Progenitor cell of endocrine pancreas (in vitro differentiated cells): ENCODE measurements around the gene FHOD3. TPM values are rescaled to one million over a fixed set of nuclear protein-coding genes. Genes with fewer than 3 reads are reported as not detected.

Experiments used
- DNase-seq: peaks from one replicate; pipeline ENCODE4 v3.0.0; 2021; ENCODE audit warnings: low spot score; ENCODE audit not compliant: unreplicated experiment
- H3K27ac Mint-ChIP-seq: 2 replicates; pipeline ENCODE4 v1.8.0; 2021; ENCODE audit warnings: mild to moderate bottlenecking, moderate library complexity, mixed read lengths
- H3K27me3 Mint-ChIP-seq: 2 replicates; pipeline ENCODE4 v1.8.0; 2021; ENCODE audit warnings: mixed read lengths
- H3K36me3 Mint-ChIP-seq: 2 replicates; pipeline ENCODE4 v1.8.0; 2022; ENCODE audit warnings: mixed read lengths; ENCODE audit not compliant: insufficient read depth
- H3K4me1 Mint-ChIP-seq: 2 replicates; pipeline ENCODE4 v1.8.0; 2021; ENCODE audit warnings: low read depth, mixed read lengths
- H3K4me3 Mint-ChIP-seq: 2 replicates; pipeline ENCODE4 v1.8.0; 2021; ENCODE audit warnings: low read depth, mild to moderate bottlenecking, moderate library complexity, mixed read lengths
- H3K9me3 Mint-ChIP-seq: 2 replicates; pipeline ENCODE4 v1.8.0; 2021; ENCODE audit warnings: low read depth, mixed read lengths
- total RNA-seq: library from RNA; stranded (reverse); gene quantifications from 2 replicates; pipeline ENCODE4 v1.2.1, GENCODE V29; 2021
- TF ChIP-seq, protein P1 (sequence below): fragments of 200-600 bp; sonication (generic); IDR thresholded peaks from one replicate; pipeline ENCODE4 v1.5.0; 2021; ENCODE audit warnings: antibody characterized with exemption, mild to moderate bottlenecking; ENCODE audit not compliant: unreplicated experiment

The FHOD3 gene
- total RNA-seq, 1 donor from 2014 or later = 1.6 TPM

DNA sequence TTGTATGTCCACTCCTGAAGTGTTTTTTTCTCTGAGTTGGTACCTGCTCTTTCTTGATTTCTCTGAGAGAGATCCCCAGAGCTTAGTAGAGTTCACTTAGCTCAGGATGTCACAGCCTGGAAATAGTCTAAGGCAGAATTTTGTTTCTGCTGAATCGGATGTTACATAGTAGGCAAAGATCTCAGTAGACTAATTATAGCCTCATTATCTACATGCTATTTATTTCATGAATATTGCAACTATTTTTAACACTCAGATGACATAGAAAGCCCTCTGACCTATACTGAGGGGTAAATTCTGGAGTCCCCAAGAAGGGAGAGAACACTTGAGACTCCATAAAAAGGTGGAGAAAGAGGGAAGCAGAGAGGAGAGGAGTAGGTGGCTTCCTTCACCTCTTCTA, 160.2 kb downstream of the FHOD3 start:
- no peaks in the 10 kb centered on the region for H3K27me3 Mint-ChIP-seq
- no peak overlapping the region for H3K27ac Mint-ChIP-seq
- H3K36me3 Mint-ChIP-seq = no peaks in the 10 kb centered on the region
- H3K9me3 Mint-ChIP-seq = no peaks in the 10 kb centered on the region
- TF ChIP-seq, protein P1, sequence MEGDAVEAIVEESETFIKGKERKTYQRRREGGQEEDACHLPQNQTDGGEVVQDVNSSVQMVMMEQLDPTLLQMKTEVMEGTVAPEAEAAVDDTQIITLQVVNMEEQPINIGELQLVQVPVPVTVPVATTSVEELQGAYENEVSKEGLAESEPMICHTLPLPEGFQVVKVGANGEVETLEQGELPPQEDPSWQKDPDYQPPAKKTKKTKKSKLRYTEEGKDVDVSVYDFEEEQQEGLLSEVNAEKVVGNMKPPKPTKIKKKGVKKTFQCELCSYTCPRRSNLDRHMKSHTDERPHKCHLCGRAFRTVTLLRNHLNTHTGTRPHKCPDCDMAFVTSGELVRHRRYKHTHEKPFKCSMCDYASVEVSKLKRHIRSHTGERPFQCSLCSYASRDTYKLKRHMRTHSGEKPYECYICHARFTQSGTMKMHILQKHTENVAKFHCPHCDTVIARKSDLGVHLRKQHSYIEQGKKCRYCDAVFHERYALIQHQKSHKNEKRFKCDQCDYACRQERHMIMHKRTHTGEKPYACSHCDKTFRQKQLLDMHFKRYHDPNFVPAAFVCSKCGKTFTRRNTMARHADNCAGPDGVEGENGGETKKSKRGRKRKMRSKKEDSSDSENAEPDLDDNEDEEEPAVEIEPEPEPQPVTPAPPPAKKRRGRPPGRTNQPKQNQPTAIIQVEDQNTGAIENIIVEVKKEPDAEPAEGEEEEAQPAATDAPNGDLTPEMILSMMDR = no peak
- H3K4me3 Mint-ChIP-seq = no peak overlapping the region
- no peak for DNase-seq
- peaks cover 18% of the 10 kb centered on the region for H3K4me1 Mint-ChIP-seq

GRCh38 chr18:36458306-36458705, 160.8 kb downstream of the FHOD3 start:
- no peaks in the 10 kb centered on the region for H3K9me3 Mint-ChIP-seq
- TF ChIP-seq, protein P1 = no peak
- peaks cover 18% of the 10 kb centered on the region for H3K4me1 Mint-ChIP-seq
- no peak for DNase-seq
- H3K4me3 Mint-ChIP-seq = no peak overlapping the region
- H3K36me3 Mint-ChIP-seq = no peaks in the 10 kb centered on the region
- no peak overlapping the region for H3K27ac Mint-ChIP-seq
- H3K27me3 Mint-ChIP-seq = no peaks in the 10 kb centered on the region

- Mint-ChIP-seq H3K27ac (no peak overlapping the region), H3K27me3 (no peaks in the 10 kb centered on the region), H3K4me1 (peaks cover 15% of the 10 kb centered on the region), H3K9me3 (no peaks in the 10 kb centered on the region), H3K36me3 (no peaks in the 10 kb centered on the region), H3K4me3 (no peak overlapping the region)
- TF ChIP-seq, protein P1 = no peak
- DNase-seq = no peak
These were observed 161.7 kb downstream of the FHOD3 start for GRCh38 chr18:36459203-36459602.

DNA sequence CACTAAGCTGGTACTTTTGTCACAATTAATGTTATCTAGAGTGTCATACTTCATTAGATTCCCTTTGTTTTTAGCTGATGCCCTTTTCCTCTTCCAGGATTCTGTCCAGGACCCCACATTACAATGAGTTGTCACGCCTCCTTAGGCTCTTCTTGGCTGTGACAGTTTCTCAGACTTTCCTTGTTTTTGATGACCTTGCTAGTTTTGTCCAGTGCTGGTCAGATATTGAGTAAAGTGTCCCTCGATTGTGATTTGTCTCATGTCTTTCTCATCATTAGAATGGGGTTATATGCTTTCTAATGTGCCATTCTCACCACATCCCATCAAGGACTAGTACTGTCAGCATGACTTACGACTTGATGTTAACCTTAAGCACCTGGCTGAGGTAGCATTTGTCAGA, 162.3 kb downstream of the FHOD3 start:
- no peaks in the 10 kb centered on the region for H3K27me3 Mint-ChIP-seq
- peaks cover 13% of the 10 kb centered on the region for H3K4me1 Mint-ChIP-seq
- no peak for DNase-seq
- no peak overlapping the region for H3K4me3 Mint-ChIP-seq
- H3K27ac Mint-ChIP-seq = no peak overlapping the region
- no peaks in the 10 kb centered on the region for H3K9me3 Mint-ChIP-seq
- no peaks in the 10 kb centered on the region for H3K36me3 Mint-ChIP-seq
- TF ChIP-seq, protein P1 = no peak

- Mint-ChIP-seq H3K9me3 (no peaks in the 10 kb centered on the region), H3K4me3 (no peak overlapping the region), H3K36me3 (no peaks in the 10 kb centered on the region), H3K4me1 (peaks cover 9% of the 10 kb centered on the region), H3K27ac (no peak overlapping the region), H3K27me3 (no peaks in the 10 kb centered on the region)
- DNase-seq = no peak
- TF ChIP-seq, protein P1 = no peak
These were observed 162.9 kb downstream of the FHOD3 start for GRCh38 chr18:36460324-36460850.
